A549 (cell line): ENCODE measurements around the gene ITGA11. TPM values are rescaled to one million over a fixed set of nuclear protein-coding genes. Genes with fewer than 3 reads are reported as not detected.

Experiments
- ATAC-seq, 2 experiments: fragments of 200-7000 bp in 1 of 2; fragments of >200 bp in 1 of 2; cut with Nextera tagmentation in 1 of 2; cut with Tn5 transposase in 1 of 2; 3 replicates each; pipeline versions ENCODE4 v1.8.0 to v1.9.1; 2018 to 2020; ENCODE audit warnings: mild to moderate bottlenecking in 1 of 2, moderate library complexity in 1 of 2
- CTCF ChIA-PET: fragments of 300-600 bp; sonication (Branson Sonifier 250); formaldehyde crosslinking; extraction: SDS; loops from one replicate; lab custom pipeline; 2021; ENCODE audit warnings: antibody characterized with exemption, inconsistent platforms; lab: Yijun Ruan, JAX
- POLR2A ChIA-PET: fragments of 350-600 bp; formaldehyde crosslinking; extraction: SDS; loops from one replicate; lab custom pipeline; 2021; ENCODE audit warnings: antibody characterized with exemption, inconsistent platforms; lab: Yijun Ruan, JAX
- DNase-seq, 2 experiments: peaks; one replicate each; pipeline versions ENCODE4 v3.0.0 to v3.0.0-alpha.2; 2011 to 2016; ENCODE audit warnings: low read depth in 1 of 2, low spot score in 1 of 2
- FAIRE-seq: peaks from 2 replicates; lab custom pipeline; 2011; peaks lifted over from hg19 to GRCh38; lab: Jason Lieb, UNC
- H3K27ac ChIP-seq, 2 experiments: fragments of >200 bp; sonication (Bioruptor Twin); formaldehyde crosslinking; 3 replicates each; pipeline ENCODE4 v1.5.1; 2016 to 2017
- H3K4me1 ChIP-seq: fragments of >200 bp; sonication (Bioruptor Twin); formaldehyde crosslinking; 3 replicates; pipeline ENCODE4 v1.6.1; 2016
- H3K4me2 ChIP-seq: fragments of >200 bp; sonication (Bioruptor Twin); formaldehyde crosslinking; 3 replicates; pipeline ENCODE4 v1.6.1; 2016
- H3K4me3 ChIP-seq: fragments of >200 bp; sonication (Bioruptor Twin); formaldehyde crosslinking; 3 replicates; pipeline ENCODE4 v1.5.1; 2016
- H3K9me3 ChIP-seq: fragments of >200 bp; sonication (Bioruptor Twin); formaldehyde crosslinking; 3 replicates; pipeline ENCODE4 v1.6.1; 2016
- CHD4 ChIP-seq: fragments of 200-600 bp; sonication (generic); IDR thresholded peaks from 2 replicates; pipeline ENCODE4 v1.6.1; 2016; ENCODE audit warnings: antibody characterized with exemption, mild to moderate bottlenecking, borderline replicate concordance
- EHF ChIP-seq: fragments of 250-450 bp; sonication (Bioruptor Pico); IDR thresholded peaks from 2 replicates; pipeline ENCODE4 v1.5.0; 2020; ENCODE audit warnings: mild to moderate bottlenecking
- EHMT2 ChIP-seq: fragments of 200-600 bp; sonication (generic); IDR thresholded peaks from 2 replicates; pipeline ENCODE4 v1.6.1; 2016; ENCODE audit warnings: antibody characterized with exemption, low read depth, mild to moderate bottlenecking, moderate library complexity
- ESRRA ChIP-seq: fragments of 150-350 bp; IDR thresholded peaks from 2 replicates; pipeline ENCODE4 v1.6.1; 2014; ENCODE audit warnings: mild to moderate bottlenecking, low read length, borderline replicate concordance
- FOSB ChIP-seq: fragments of 250-450 bp; sonication (Bioruptor Pico); IDR thresholded peaks from 2 replicates; pipeline ENCODE4 v1.5.0; 2020; ENCODE audit warnings: mild to moderate bottlenecking, moderate library complexity
- FOSL2 ChIP-seq, 2 experiments: fragments of 450-650 bp in 1 of 2; fragments of >200 bp in 1 of 2; sonication (Bioruptor Twin) in 1 of 2; formaldehyde crosslinking; IDR thresholded peaks; 2 replicates each; pipeline versions ENCODE4 v1.5.0 to v1.6.1; 2016 to 2020; ENCODE audit warnings: mild to moderate bottlenecking in 1 of 2, moderate library complexity in 1 of 2
- HEYL ChIP-seq: fragments of 250-450 bp; sonication (Bioruptor Pico); IDR thresholded peaks from 2 replicates; pipeline ENCODE4 v1.8.0; 2021; ENCODE audit warnings: mild to moderate bottlenecking, moderate library complexity
- HOXA7 ChIP-seq: fragments of 250-450 bp; sonication (Bioruptor Pico); IDR thresholded peaks from 2 replicates; pipeline ENCODE4 v1.5.0; 2020; ENCODE audit warnings: mild to moderate bottlenecking, moderate library complexity
- HOXB5 ChIP-seq: fragments of 250-450 bp; sonication (Bioruptor Pico); IDR thresholded peaks from 2 replicates; pipeline ENCODE4 v1.5.0; 2020; ENCODE audit warnings: mild to moderate bottlenecking, moderate library complexity
- JUN ChIP-seq, 2 experiments: fragments of >200 bp; sonication (Bioruptor Twin); formaldehyde crosslinking; IDR thresholded peaks; 2 replicates in 1 of 2; 3 replicates in 1 of 2; pipeline ENCODE4 v1.6.1; 2016 to 2017
- KDM1A ChIP-seq: fragments of 200-600 bp; sonication (generic); IDR thresholded peaks from 2 replicates; pipeline ENCODE4 v1.6.1; 2016; ENCODE audit warnings: low read depth, mild to moderate bottlenecking
- MAFK ChIP-seq: fragments of 450-650 bp; IDR thresholded peaks from 2 replicates; pipeline ENCODE4 v1.6.1; 2014; ENCODE audit not compliant: partially characterized antibody
- MYC ChIP-seq: IDR thresholded peaks from 2 replicates; pipeline ENCODE4 v1.6.1; 2012; ENCODE audit warnings: mild to moderate bottlenecking, inconsistent platforms, low read length, improper control_type of control experiment, borderline replicate concordance
- NR3C1 ChIP-seq: fragments of >200 bp; sonication (Bioruptor Twin); formaldehyde crosslinking; IDR thresholded peaks from 3 replicates; pipeline ENCODE4 v1.6.1; 2017
- RAD21 ChIP-seq, 2 experiments: fragments of >200 bp in 1 of 2; sonication (Bioruptor Twin) in 1 of 2; formaldehyde crosslinking in 1 of 2; IDR thresholded peaks in 1 of 2; conservative IDR thresholded peaks in 1 of 2; 2 replicates in 1 of 2; 3 replicates in 1 of 2; pipeline ENCODE4 v1.6.1; 2012 to 2018; ENCODE audit warnings: inconsistent platforms in 1 of 2
- RARB ChIP-seq: fragments of 250-450 bp; sonication (Bioruptor Pico); IDR thresholded peaks from 2 replicates; pipeline ENCODE4 v1.8.0; 2021; ENCODE audit warnings: mild to moderate bottlenecking, moderate library complexity
- SREBF2 ChIP-seq: fragments of 450-650 bp; IDR thresholded peaks from 2 replicates; pipeline ENCODE4 v1.6.1; 2014; ENCODE audit warnings: mild to moderate bottlenecking, moderate library complexity
- TFCP2L1 ChIP-seq: fragments of 250-450 bp; sonication (Bioruptor Pico); IDR thresholded peaks from 2 replicates; pipeline ENCODE4 v1.5.0; 2021; ENCODE audit warnings: mild to moderate bottlenecking
- TP53 ChIP-seq: fragments of 250-450 bp; sonication (Bioruptor Pico); IDR thresholded peaks from 2 replicates; pipeline ENCODE4 v1.5.0; 2021; ENCODE audit warnings: mild to moderate bottlenecking, moderate library complexity
- WGBS: methylation state at CpG from one replicate; pipeline ENCODE4 v1.1.6; 2017; ENCODE audit errors: missing lambda C conversion rate; 5-methylcytosine and 5-hydroxymethylcytosine counted together
- polyA plus RNA-seq, 4 experiments: library from polyadenylated mRNA; depleted of rRNA in 3 of 4; stranded (reverse); fragments of >200 nt; fragmentation: RNase III in 1 of 4; extraction: RNeasy Plus Mini Kit Qiagen cat#74134 plus additional on column Dnase treatment in 1 of 4; gene quantifications; 2 replicates in 3 of 4; 3 replicates in 1 of 4; pipeline ENCODE4 v1.2.3, GENCODE V29; 2011 to 2017
- TF ChIP-seq, protein P1 (sequence below): fragments of >200 bp; sonication (Bioruptor Twin); formaldehyde crosslinking; IDR thresholded peaks from 2 replicates; pipeline ENCODE4 v1.6.1; 2016
- TF ChIP-seq, protein P2 (sequence below): fragments of >200 bp; sonication (Bioruptor Twin); formaldehyde crosslinking; IDR thresholded peaks from 3 replicates; pipeline ENCODE4 v1.5.1; 2016
- TF ChIP-seq, protein P3 (sequence below): IDR thresholded peaks from 2 replicates; pipeline ENCODE4 v1.6.1; 2012

Gene ITGA11
- polyA plus RNA-seq, 2 of the 4 experiments (the other 2 are of a cell fraction): 8.3 to 17.2 TPM

DNA sequence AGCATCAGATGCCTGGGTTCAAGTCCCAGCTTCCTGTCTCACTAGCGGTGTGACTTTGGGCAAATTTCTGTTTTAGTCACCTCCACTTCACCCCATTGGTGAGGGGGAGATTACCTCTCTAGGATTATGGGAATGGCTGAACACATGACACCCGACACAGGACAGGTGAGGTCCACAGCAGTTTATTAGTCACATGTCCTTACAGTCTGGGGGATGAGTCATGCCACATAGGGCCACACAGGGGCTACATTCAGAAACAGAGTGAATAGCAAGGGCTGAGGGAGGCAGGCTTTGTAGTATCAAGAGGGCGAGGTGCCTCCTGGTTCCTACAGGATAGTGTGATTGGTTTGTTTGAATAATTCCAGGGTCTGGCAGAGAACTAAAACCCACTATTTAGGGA is 15.2 kb upstream of the ITGA11 start:
- no peak for ATAC-seq

DNA sequence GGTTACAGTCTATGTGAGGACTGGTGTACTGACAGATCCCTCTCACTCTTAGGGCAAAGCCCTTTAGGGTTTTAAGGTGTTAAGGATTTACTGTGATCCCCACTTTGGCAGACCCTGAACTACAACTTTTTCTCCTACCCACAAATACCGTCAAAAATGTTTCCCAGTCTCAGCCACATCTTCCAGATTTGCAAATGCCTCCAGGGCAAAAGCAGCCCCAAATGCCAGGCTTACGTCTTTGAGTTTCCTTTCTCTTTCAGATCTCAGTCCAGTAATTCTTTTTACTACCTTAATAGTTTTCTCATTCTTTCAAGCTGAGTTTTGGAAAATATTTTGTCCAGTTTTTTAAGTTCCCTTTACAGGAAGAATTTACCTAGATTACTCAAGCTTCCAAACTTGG is 13.4 kb upstream of the ITGA11 start:
- ATAC-seq (no peak), FAIRE-seq (no peak), DNase-seq (no peak)
- 81% methylated on average over 2 of the region's 2 CpGs for WGBS
- Histone ChIP-seq H3K4me1 (no peaks in the 10 kb centered on the region), H3K4me3 (no peak overlapping the region), H3K9me3 (no peaks in the 10 kb centered on the region), H3K4me2 (no peak overlapping the region), H3K27ac (no peak overlapping the region)
- ChIA-PET CTCF (interaction anchor here (1.4 to 2.4 kb wide), 3 partner anchors 19 to 480 kb away, joined by 5 to 12 read pairs (median 6); no protein-coding TSS in a partner anchor), POLR2A (no interaction called here)
- TF ChIP-seq EHF (CRISPR knock-in tag): no peak
- no peak for TF ChIP-seq RARB (CRISPR knock-in tag)
- no peak for TF ChIP-seq KDM1A
- TF ChIP-seq HOXB5 (CRISPR knock-in tag): no peak
- TF ChIP-seq, protein P1, sequence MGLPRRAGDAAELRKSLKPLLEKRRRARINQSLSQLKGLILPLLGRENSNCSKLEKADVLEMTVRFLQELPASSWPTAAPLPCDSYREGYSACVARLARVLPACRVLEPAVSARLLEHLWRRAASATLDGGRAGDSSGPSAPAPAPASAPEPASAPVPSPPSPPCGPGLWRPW: no peak
- TF ChIP-seq RAD21 (conservative IDR thresholded peaks at IDR 0.05 in 1 of 2, IDR thresholded peaks at IDR 0.05 in 1 of 2): no peak
- TF ChIP-seq, protein P2, sequence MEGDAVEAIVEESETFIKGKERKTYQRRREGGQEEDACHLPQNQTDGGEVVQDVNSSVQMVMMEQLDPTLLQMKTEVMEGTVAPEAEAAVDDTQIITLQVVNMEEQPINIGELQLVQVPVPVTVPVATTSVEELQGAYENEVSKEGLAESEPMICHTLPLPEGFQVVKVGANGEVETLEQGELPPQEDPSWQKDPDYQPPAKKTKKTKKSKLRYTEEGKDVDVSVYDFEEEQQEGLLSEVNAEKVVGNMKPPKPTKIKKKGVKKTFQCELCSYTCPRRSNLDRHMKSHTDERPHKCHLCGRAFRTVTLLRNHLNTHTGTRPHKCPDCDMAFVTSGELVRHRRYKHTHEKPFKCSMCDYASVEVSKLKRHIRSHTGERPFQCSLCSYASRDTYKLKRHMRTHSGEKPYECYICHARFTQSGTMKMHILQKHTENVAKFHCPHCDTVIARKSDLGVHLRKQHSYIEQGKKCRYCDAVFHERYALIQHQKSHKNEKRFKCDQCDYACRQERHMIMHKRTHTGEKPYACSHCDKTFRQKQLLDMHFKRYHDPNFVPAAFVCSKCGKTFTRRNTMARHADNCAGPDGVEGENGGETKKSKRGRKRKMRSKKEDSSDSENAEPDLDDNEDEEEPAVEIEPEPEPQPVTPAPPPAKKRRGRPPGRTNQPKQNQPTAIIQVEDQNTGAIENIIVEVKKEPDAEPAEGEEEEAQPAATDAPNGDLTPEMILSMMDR: no peak
- no peak for TF ChIP-seq NR3C1
- TF ChIP-seq FOSB (CRISPR knock-in tag): no peak
- TF ChIP-seq, protein P3, sequence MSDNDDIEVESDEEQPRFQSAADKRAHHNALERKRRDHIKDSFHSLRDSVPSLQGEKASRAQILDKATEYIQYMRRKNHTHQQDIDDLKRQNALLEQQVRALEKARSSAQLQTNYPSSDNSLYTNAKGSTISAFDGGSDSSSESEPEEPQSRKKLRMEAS: no peak
- no peak for TF ChIP-seq EHMT2

More for the DNA sequence above, 15.2 kb upstream of the ITGA11 start:
- POLR2A ChIA-PET: no interaction called here
- H3K27ac ChIP-seq: no peak overlapping the region
- DNase-seq (no peak), FAIRE-seq (no peak)
- H3K4me1 ChIP-seq: no peaks in the 10 kb centered on the region
- H3K4me3 ChIP-seq: no peak overlapping the region
- CTCF ChIA-PET: interaction anchor here (0.7 to 2.4 kb wide), 4 partner anchors 16 to 141 kb away, joined by 3 to 12 read pairs (median 4); no protein-coding TSS in a partner anchor
- H3K4me2 ChIP-seq: no peak overlapping the region
- 62% methylated on average over 3 of the region's 3 CpGs for WGBS
- no peak for TF ChIP-seq CHD4
- no peak for TF ChIP-seq JUN (IDR thresholded peaks at IDR 0.05)
- no peak for TF ChIP-seq FOSB (CRISPR knock-in tag)
- TF ChIP-seq TP53 (CRISPR knock-in tag): no peak
- TF ChIP-seq ESRRA: no peak
- TF ChIP-seq HEYL: no peak
- TF ChIP-seq HOXA7 (CRISPR knock-in tag): no peak
- no peak for TF ChIP-seq MYC
- TF ChIP-seq FOSL2 (IDR thresholded peaks at IDR 0.05): no peak
- peak; percentile 50; the same call in 1 of the 2 replicates for TF ChIP-seq FOSL2 (CRISPR knock-in tag; IDR thresholded peaks at IDR 0.05)
- no peaks in the 10 kb centered on the region; the same call in 2 of the 3 replicates for H3K9me3 ChIP-seq

DNA sequence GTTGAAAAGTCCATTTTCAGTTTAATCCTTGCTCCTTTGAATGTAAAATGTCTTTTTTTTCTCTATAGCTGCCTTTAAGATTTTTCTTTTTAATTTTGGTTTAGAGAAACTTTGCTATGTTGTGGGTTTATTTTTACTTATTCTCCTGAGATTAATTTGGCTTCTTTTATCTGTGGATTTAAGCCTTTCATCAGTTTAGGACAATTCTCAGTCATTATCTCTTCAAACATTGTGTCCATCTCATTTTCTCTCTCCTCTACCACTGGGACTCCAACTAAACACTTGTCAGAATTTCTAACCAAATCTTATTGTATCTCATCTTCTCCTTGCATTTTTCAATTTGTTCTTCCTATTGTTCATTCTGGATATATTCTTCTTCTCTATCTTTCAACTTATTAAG is 12.4 kb upstream of the ITGA11 start:
- no peak for DNase-seq
- H3K27ac ChIP-seq: no peak overlapping the region
- CTCF ChIA-PET: interaction anchor here (2.2 kb wide), 1 partner anchor 481 kb away, joined by 6 read pairs; no protein-coding TSS in a partner anchor
- no peak overlapping the region for H3K4me2 ChIP-seq
- H3K9me3 ChIP-seq: no peaks in the 10 kb centered on the region
- H3K4me1 ChIP-seq: no peaks in the 10 kb centered on the region
- POLR2A ChIA-PET: no interaction called here
- FAIRE-seq: no peak
- TF ChIP-seq MAFK (no peak), SREBF2 (no peak), EHF (CRISPR knock-in tag) (no peak), TFCP2L1 (CRISPR knock-in tag) (no peak)
- no peak overlapping the region for H3K4me3 ChIP-seq
- no peak for ATAC-seq
